Subcutaneous abdominal adipose tissue (tissue), 5 donors: ENCODE measurements around the gene HDGFL2.

Experiments used
- H3K27ac ChIP-seq: one replicate; pipeline ENCODE4 v1.7.0; 2013; ENCODE audit warnings: low read depth, mild to moderate bottlenecking, inconsistent platforms, low read length, moderate library complexity
- H3K27me3 ChIP-seq, 5 donors: one replicate each; pipeline ENCODE4 v1.7.0; 2013; ENCODE audit warnings: low read length in 5 of 5, inconsistent platforms in 1 of 5; ENCODE audit not compliant: control insufficient read depth in 5 of 5, insufficient read depth in 4 of 5
- H3K36me3 ChIP-seq, 5 donors: one replicate each; pipeline ENCODE4 v1.7.0; 2013; ENCODE audit warnings: low read length in 5 of 5; ENCODE audit not compliant: control insufficient read depth in 5 of 5, insufficient read depth in 5 of 5
- H3K4me1 ChIP-seq, 5 donors: one replicate each; pipeline ENCODE4 v1.7.0; 2013; ENCODE audit warnings: low read length in 5 of 5, mild to moderate bottlenecking in 3 of 5, moderate library complexity in 1 of 5; ENCODE audit not compliant: control insufficient read depth in 5 of 5, insufficient read depth in 5 of 5
- H3K4me3 ChIP-seq, 5 donors: one replicate each; pipeline ENCODE4 v1.7.0; 2013; ENCODE audit warnings: low read length in 5 of 5, low read depth in 1 of 5
- H3K9ac ChIP-seq, 5 donors: one replicate each; pipeline ENCODE4 v1.7.0; 2013; ENCODE audit warnings: low read length in 5 of 5, mild to moderate bottlenecking in 4 of 5, moderate library complexity in 3 of 5
- H3K9me3 ChIP-seq, 5 donors: one replicate each; pipeline ENCODE4 v1.7.0; 2013; ENCODE audit warnings: low read length in 5 of 5; ENCODE audit not compliant: control insufficient read depth in 5 of 5
- donor health status: healthy.
- donor health status: healthy.
- donor health status: healthy.
- donor health status: healthy.
- donor health status: healthy.

The HDGFL2 gene

GRCh38 chr19:4513248-4513647 lies 41.2 kb downstream of the HDGFL2 start:
- Histone ChIP-seq H3K4me1 (peaks cover 0 to 52% (median 33%) of the 10 kb centered on the region in 5 donors), H3K9me3 (peaks cover 0 to 3% (median 0%) of the 10 kb centered on the region in 5 donors), H3K9ac (peak overlapping the region in 1 of 5 donors; percentile 66), H3K36me3 (peaks cover 0 to 53% (median 31%) of the 10 kb centered on the region in 5 donors), H3K27me3 (no peaks in the 10 kb centered on the region), H3K27ac (peak overlapping the region; percentile 30), H3K4me3 (peak overlapping the region in 4 of 5 donors; percentile 24 to 68 (median 49))

- peak overlapping the region; percentile 63 to 95 (median 81) for H3K4me3 ChIP-seq
- H3K27me3 ChIP-seq = peaks cover 0 to 2% (median 0%) of the 10 kb centered on the region in 5 donors
- H3K36me3 ChIP-seq = peaks cover 0 to 49% (median 26%) of the 10 kb centered on the region in 5 donors
- peaks cover 0 to 2% (median 0%) of the 10 kb centered on the region in 5 donors for H3K9me3 ChIP-seq
- peaks cover 6 to 62% (median 46%) of the 10 kb centered on the region in 5 donors for H3K4me1 ChIP-seq
- peak overlapping the region; percentile 97 for H3K27ac ChIP-seq
- peak overlapping the region in 3 of 5 donors; percentile 20 to 95 (median 86) for H3K9ac ChIP-seq
These were observed 43.6 kb downstream of the HDGFL2 start for GRCh38 chr19:4515732-4516131.

- H3K9ac ChIP-seq = peak overlapping the region in 4 of 5 donors; percentile 33 to 95 (median 67)
- peaks cover 0 to 2% (median 0%) of the 10 kb centered on the region in 5 donors for H3K27me3 ChIP-seq
- H3K36me3 ChIP-seq = peaks cover 0 to 45% (median 26%) of the 10 kb centered on the region in 5 donors
- peaks cover 9 to 63% (median 52%) of the 10 kb centered on the region in 5 donors for H3K4me1 ChIP-seq
- peak overlapping the region; percentile 97 for H3K27ac ChIP-seq
- H3K9me3 ChIP-seq = no peaks in the 10 kb centered on the region
- peak overlapping the region; percentile 63 to 95 (median 81) for H3K4me3 ChIP-seq
These were observed 44.3 kb downstream of the HDGFL2 start for GRCh38 chr19:4516199-4516938.

DNA sequence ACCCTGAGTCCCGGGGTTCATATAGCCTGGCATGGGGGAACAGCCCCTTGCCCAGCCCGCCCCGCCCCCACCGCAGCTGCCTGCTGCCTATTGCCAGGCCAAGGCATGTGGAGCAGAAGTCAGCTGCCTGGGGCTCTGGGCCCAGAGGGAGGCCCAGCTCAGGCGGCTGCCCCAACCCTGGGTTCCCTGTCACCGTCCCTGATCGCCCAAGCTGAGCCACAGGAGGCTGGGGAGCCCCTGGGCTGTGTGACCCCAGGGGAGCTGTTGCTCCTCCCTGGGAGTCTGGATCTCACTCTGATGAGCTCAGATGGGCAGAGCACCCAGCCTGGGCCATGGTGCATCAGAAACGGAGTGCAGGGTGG lies 44.8 kb downstream of the HDGFL2 start:
- peak overlapping the region; percentile 97 for H3K27ac ChIP-seq

GRCh38 chr19:4517451-4518057 lies 45.5 kb downstream of the HDGFL2 start:
- Histone ChIP-seq H3K27me3 (peaks cover 0 to 2% (median 0%) of the 10 kb centered on the region in 5 donors), H3K36me3 (peaks cover 0 to 38% (median 25%) of the 10 kb centered on the region in 5 donors), H3K27ac (peak overlapping the region; percentile 97), H3K9ac (peak overlapping the region; percentile 15 to 95 (median 75)), H3K4me1 (peaks cover 14 to 75% (median 64%) of the 10 kb centered on the region in 5 donors), H3K4me3 (peak overlapping the region; percentile 63 to 96 (median 81)), H3K9me3 (no peaks in the 10 kb centered on the region)

More for the DNA sequence above, 44.8 kb downstream of the HDGFL2 start:
- Histone ChIP-seq H3K27me3 (peaks cover 0 to 2% (median 0%) of the 10 kb centered on the region in 5 donors), H3K9me3 (no peaks in the 10 kb centered on the region), H3K36me3 (peaks cover 0 to 44% (median 26%) of the 10 kb centered on the region in 5 donors), H3K9ac (peak overlapping the region; percentile 33 to 95 (median 75)), H3K4me3 (peak overlapping the region; percentile 63 to 95 (median 81)), H3K4me1 (peaks cover 11 to 68% (median 58%) of the 10 kb centered on the region in 5 donors)

DNA sequence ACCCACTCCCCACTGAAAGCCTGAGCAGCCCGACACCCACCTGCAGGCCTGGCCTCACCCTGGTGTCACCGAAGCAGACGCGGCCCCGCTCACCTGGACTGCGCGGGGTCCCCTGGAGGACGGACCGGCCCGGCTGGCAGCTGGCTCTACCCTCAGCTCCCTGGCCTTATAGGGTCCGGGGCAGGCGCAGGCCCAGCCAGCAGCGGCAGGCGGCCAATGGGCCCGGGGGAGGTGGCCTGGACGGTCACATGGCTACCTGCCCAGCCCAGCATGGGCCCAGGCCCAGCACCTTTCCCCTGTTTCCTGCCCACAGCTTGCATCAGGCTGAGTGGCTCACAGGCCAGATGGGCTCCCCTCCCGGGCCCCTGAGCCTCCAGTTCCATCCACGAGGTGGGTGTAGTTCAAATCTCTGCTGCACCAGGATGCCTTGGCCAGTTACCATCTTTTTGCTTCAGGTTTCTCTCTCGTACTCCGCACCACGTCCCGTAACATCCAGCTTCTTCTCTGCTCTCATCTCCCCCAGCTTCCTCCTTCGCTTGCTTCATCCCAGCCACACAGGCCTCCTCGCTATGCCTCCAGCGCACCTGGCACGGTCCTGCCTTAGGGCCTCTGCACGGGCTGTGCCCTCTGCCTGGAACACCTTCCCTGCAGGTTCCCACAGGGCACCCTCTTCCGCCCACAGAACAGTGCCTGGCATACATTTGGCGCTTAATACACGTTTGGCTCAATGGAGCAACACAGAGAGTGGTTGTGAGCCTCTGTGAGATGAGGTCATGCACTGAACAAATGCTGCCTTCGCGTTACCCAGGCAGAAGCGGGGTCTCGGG lies 46.5 kb downstream of the HDGFL2 start, which contains the start of gene PLIN4:
PLIN4 (minus strand) TSS at position 142 of the 827 bp plus-strand sequence. CDS start 214 bp downstream, outside the sequence.
- H3K36me3 ChIP-seq = peaks cover 0 to 33% (median 17%) of the 10 kb centered on the region in 5 donors
- peak within 1 kb of the TSS; percentile 15 to 95 (median 75) for H3K9ac ChIP-seq
- H3K9me3 ChIP-seq = no peaks in the 10 kb centered on the region
- peak within 1 kb of the TSS; percentile 63 to 96 (median 81) for H3K4me3 ChIP-seq
- H3K4me1 ChIP-seq = peaks cover 14 to 80% (median 71%) of the 10 kb centered on the region in 5 donors
- peak within 1 kb of the TSS; percentile 97 for H3K27ac ChIP-seq
- H3K27me3 ChIP-seq = peaks cover 0 to 2% (median 0%) of the 10 kb centered on the region in 5 donors

DNA sequence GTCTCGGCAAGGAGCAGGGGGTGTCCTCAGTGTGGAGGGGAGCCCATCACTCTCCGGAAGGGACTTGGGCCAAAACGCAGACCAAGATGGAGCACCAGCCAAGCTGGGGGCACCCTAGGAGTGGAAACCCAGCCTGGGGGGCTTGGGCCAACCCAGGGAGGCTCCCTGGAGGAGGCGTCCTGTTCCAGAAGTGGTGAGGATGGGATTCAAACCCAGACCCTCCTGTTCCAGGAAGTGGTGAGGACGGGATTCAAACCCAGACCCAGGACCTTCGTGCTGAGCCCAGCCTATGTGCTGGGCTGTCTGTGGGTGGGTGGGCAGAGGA lies 47.0 kb downstream of the HDGFL2 start:
- H3K9me3 ChIP-seq = no peaks in the 10 kb centered on the region
- H3K9ac ChIP-seq = peak overlapping the region; percentile 15 to 79 (median 73)
- H3K36me3 ChIP-seq = peaks cover 0 to 28% (median 12%) of the 10 kb centered on the region in 5 donors
- H3K27ac ChIP-seq = peak overlapping the region; percentile 97
- peaks cover 0 to 2% (median 0%) of the 10 kb centered on the region in 5 donors for H3K27me3 ChIP-seq
- peaks cover 14 to 81% (median 70%) of the 10 kb centered on the region in 5 donors for H3K4me1 ChIP-seq
- peak overlapping the region; percentile 46 to 94 (median 73) for H3K4me3 ChIP-seq

GRCh38 chr19:4519521-4520277 lies 47.6 kb downstream of the HDGFL2 start:
- Histone ChIP-seq H3K27ac (peak overlapping the region; percentile 97), H3K36me3 (peaks cover 0 to 28% (median 12%) of the 10 kb centered on the region in 5 donors), H3K4me3 (peak overlapping the region in 2 of 5 donors; percentile 81 to 94), H3K9me3 (no peaks in the 10 kb centered on the region), H3K4me1 (peaks cover 14 to 81% (median 70%) of the 10 kb centered on the region in 5 donors), H3K27me3 (peaks cover 0 to 2% (median 0%) of the 10 kb centered on the region in 5 donors), H3K9ac (peak overlapping the region; percentile 15 to 79 (median 73))
